Epithelial cell of esophagus (primary cell): Measurements from ENCODE around the gene AURKA.

Source experiments
- DNase-seq: peaks from one replicate; pipeline ENCODE4 v3.0.0; 2010; ENCODE audit warnings: low read depth
- H3K4me3 ChIP-seq: 2 replicates; pipeline ENCODE4 v1.5.1; 2011; ENCODE audit warnings: mild to moderate bottlenecking, low read length, control low read depth
- CTCF ChIP-seq: IDR thresholded peaks from 2 replicates; pipeline ENCODE4 v1.5.1; 2011; ENCODE audit warnings: low read depth, mild to moderate bottlenecking, low read length, control low read depth, inconsistent platforms; ENCODE audit not compliant: insufficient read depth; ENCODE audit errors: missing control alignments

Gene AURKA

GRCh38 chr20:56358070-56358469, 33.9 kb downstream of the AURKA start:
- TF ChIP-seq CTCF = no peak
- H3K4me3 ChIP-seq = no peak overlapping the region
- no peak for DNase-seq

- no peak for TF ChIP-seq CTCF
- no peak overlapping the region for H3K4me3 ChIP-seq
- no peak for DNase-seq
Measured at GRCh38 chr20:56353356-56353755, 38.7 kb downstream of the AURKA start.

- TF ChIP-seq CTCF = no peak
- no peak for DNase-seq
- H3K4me3 ChIP-seq = no peak overlapping the region
Measured at GRCh38 chr20:56352345-56353055, 39.5 kb downstream of the AURKA start.

GRCh38 chr20:56350842-56351241, 41.2 kb downstream of the AURKA start:
- TF ChIP-seq CTCF = no peak

GRCh38 chr20:56348746-56349145, 43.3 kb downstream of the AURKA start:
- no peak for TF ChIP-seq CTCF
- H3K4me3 ChIP-seq = no peak overlapping the region
- no peak for DNase-seq

More at GRCh38 chr20:56350842-56351241, 41.2 kb downstream of the AURKA start:
- no peak overlapping the region for H3K4me3 ChIP-seq
- DNase-seq = no peak

- DNase-seq = no peak
- H3K4me3 ChIP-seq = no peak overlapping the region
- no peak for TF ChIP-seq CTCF
Measured at GRCh38 chr20:56348305-56348693, 43.7 kb downstream of the AURKA start.
